Karpas-422 (cell line): ENCODE data around the gene KIF22. TPM values are rescaled to one million over a fixed set of nuclear protein-coding genes. Genes with fewer than 3 reads are reported as not detected.

ENCODE experiments used
- DNase-seq: peaks from one replicate; pipeline ENCODE4 v3.0.0-alpha.2; 2015
- H2AFZ ChIP-seq: fragments of 200-600 bp; sonication (generic); 2 replicates; pipeline ENCODE4 v1.6.1; 2014; ENCODE audit warnings: antibody characterized with exemption, low read length, mixed read lengths
- H3K27ac ChIP-seq: fragments of 200-600 bp; sonication (generic); 2 replicates; pipeline ENCODE4 v1.5.1; 2014; ENCODE audit warnings: mild to moderate bottlenecking, low read length, moderate library complexity
- H3K27me3 ChIP-seq: fragments of 200-600 bp; sonication (generic); 2 replicates; pipeline ENCODE4 v1.6.1; 2014; ENCODE audit warnings: low read length, mixed read lengths
- H3K36me3 ChIP-seq: fragments of 200-600 bp; sonication (generic); 2 replicates; pipeline ENCODE4 v1.6.1; 2014; ENCODE audit warnings: low read length, mixed read lengths; ENCODE audit not compliant: insufficient read depth
- H3K4me1 ChIP-seq: fragments of 200-600 bp; sonication (generic); 2 replicates; pipeline ENCODE4 v1.6.1; 2014; ENCODE audit warnings: mild to moderate bottlenecking, low read length, mixed read lengths
- H3K4me2 ChIP-seq: fragments of 200-600 bp; sonication (generic); 2 replicates; pipeline ENCODE4 v1.6.1; 2014; ENCODE audit warnings: low read length, low read depth, mild to moderate bottlenecking; ENCODE audit not compliant: poor library complexity, severe bottlenecking
- H3K4me3 ChIP-seq: fragments of 200-600 bp; sonication (generic); 2 replicates; pipeline ENCODE4 v1.5.1; 2014; ENCODE audit warnings: mild to moderate bottlenecking, antibody characterized with exemption, low read length, mixed read lengths
- H3K79me2 ChIP-seq: fragments of 200-600 bp; sonication (generic); 2 replicates; pipeline ENCODE4 v1.6.1; 2014; ENCODE audit warnings: mild to moderate bottlenecking, low read length, mixed read lengths
- H3K9ac ChIP-seq: fragments of 200-600 bp; sonication (generic); 2 replicates; pipeline ENCODE4 v1.6.0; 2014; ENCODE audit warnings: low read length
- H3K9me2 ChIP-seq: fragments of 200-600 bp; sonication (generic), shearing (Covaris generic); replicated peaks from 2 replicates; pipeline ENCODE4 v1.6.0; 2014; ENCODE audit warnings: mild to moderate bottlenecking, low read length, moderate library complexity; ENCODE audit not compliant: insufficient read depth
- H3K9me3 ChIP-seq: fragments of 300-700, 200-600 bp; sonication (generic); 2 replicates; pipeline ENCODE4 v1.6.1; 2014; ENCODE audit warnings: low read length, mixed read lengths
- H4K20me1 ChIP-seq: fragments of 200-600 bp; sonication (generic); 2 replicates; pipeline ENCODE4 v1.6.1; 2014; ENCODE audit warnings: mild to moderate bottlenecking, antibody characterized with exemption, low read length, low read depth; ENCODE audit not compliant: insufficient read depth
- total RNA-seq: library from RNA; depleted of rRNA; stranded (reverse); fragments of >200 nt; shearing (Covaris generic); gene quantifications from 2 replicates; pipeline ENCODE4 v1.2.3, GENCODE V29; 2014; ENCODE audit warnings: low replicate concordance

Gene KIF22
- total RNA-seq, 1 experiment from 2014 or later: 75.4 TPM

- Histone ChIP-seq H3K9me3 (no peaks in the 10 kb centered on the region), H3K9me2 (no peaks in the 10 kb centered on the region), H3K79me2 (peaks cover 25% of the 10 kb centered on the region), H3K4me2 (peak overlapping the region; percentile 80), H3K36me3 (peaks cover 23% of the 10 kb centered on the region), H3K4me1 (peaks cover 73% of the 10 kb centered on the region), H2AFZ (no peak overlapping the region), H3K27ac (peak overlapping the region; percentile 91; the same call in 1 of the 2 replicates), H3K27me3 (no peaks in the 10 kb centered on the region), H3K4me3 (peak overlapping the region; percentile 75; the same call in 1 of the 2 replicates), H4K20me1 (peaks cover 20% of the 10 kb centered on the region), H3K9ac (peak overlapping the region; percentile 96)
- no peak for DNase-seq
Measured at GRCh38 chr16:29809031-29809747, 18.6 kb downstream of the KIF22 start.

DNA sequence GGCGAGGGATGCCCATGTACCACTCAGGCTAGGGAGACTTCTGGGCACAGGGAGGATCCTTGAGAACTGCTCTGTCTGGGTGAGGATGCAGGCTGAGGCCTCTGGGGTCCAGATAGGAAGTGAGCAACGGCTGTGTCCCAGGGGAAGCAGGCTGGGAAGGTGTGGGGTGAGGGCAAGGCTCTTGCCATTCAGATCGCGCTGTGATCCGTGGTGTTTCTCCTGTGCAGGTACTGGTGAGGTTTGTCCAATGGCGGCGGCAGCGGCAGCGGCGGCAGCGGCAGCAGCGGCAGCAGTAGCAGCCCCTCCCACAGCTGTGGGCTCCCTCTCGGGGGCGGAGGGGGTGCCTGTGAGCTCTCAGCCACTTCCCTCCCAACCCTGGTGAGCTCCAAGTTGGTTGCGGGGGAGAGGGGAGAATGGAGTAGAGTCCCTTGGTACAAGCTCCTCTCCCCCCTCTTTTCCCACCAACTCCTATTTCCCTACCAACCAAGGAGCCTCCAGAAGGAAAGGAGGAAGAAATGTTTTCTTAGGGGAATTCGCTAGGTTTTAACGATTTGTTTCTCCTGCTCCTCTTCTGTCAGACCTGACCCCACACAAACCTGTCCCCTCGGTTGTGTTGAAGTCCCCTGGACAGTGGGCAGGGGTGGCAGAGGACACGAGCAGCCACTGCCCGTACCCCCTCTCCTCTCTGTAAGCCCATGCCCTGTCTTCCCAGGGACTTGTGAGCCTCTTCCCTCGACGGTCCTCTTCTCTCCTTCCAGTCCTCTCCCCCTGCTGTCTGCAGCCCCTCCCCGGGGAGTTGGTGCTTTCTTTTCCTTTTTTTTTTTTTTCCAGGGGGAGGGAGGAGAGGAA is 19.5 kb downstream of the KIF22 start:
- peaks cover 20% of the 10 kb centered on the region for H4K20me1 ChIP-seq
- H3K9me2 ChIP-seq: no peaks in the 10 kb centered on the region
- H3K36me3 ChIP-seq: peaks cover 23% of the 10 kb centered on the region
- DNase-seq: peak; percentile 62
- H3K4me2 ChIP-seq: peak overlapping the region; percentile 80
- no peaks in the 10 kb centered on the region for H3K9me3 ChIP-seq
- H3K4me3 ChIP-seq: peak overlapping the region; percentile 75; the same call in 1 of the 2 replicates
- H3K27ac ChIP-seq: peak overlapping the region; percentile 57
- peaks cover 25% of the 10 kb centered on the region for H3K79me2 ChIP-seq
- H3K27me3 ChIP-seq: no peaks in the 10 kb centered on the region
- no peak overlapping the region for H2AFZ ChIP-seq
- H3K9ac ChIP-seq: peak overlapping the region; percentile 96
- peaks cover 73% of the 10 kb centered on the region for H3K4me1 ChIP-seq

DNA sequence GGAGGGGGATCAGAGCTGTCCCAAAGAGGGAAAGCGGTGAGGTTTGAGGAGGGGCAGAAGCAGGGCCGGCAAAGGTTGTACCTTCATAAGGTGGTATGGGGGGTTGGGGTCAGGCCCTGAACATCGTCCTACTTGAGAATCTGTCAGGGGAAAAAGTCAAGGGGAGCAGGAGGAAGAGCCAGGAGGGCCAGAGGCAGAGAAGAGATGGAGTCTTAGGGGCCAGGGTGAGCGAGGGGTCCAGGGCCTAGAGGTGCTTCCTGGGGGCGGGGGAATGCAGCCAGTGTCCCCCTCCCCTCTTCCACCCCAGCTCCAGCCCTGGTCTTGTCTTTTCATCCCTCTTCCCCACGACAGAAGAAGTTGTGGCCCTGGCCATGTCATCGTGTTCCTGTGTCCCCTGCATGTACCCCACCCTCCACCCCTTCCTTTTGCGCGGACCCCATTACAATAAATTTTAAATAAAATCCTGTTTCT is 20.2 kb downstream of the KIF22 start:
- Histone ChIP-seq H3K4me1 (peaks cover 77% of the 10 kb centered on the region), H3K9me2 (no peaks in the 10 kb centered on the region), H3K4me2 (peak overlapping the region; percentile 80), H4K20me1 (peaks cover 20% of the 10 kb centered on the region), H2AFZ (no peak overlapping the region), H3K9me3 (no peaks in the 10 kb centered on the region), H3K36me3 (peaks cover 23% of the 10 kb centered on the region), H3K27me3 (no peaks in the 10 kb centered on the region), H3K79me2 (peaks cover 25% of the 10 kb centered on the region), H3K4me3 (peak overlapping the region; percentile 75; the same call in 1 of the 2 replicates), H3K9ac (peak overlapping the region; percentile 96), H3K27ac (peak overlapping the region; percentile 57)
- peak; percentile 61 for DNase-seq

GRCh38 chr16:29811170-29811895 is 20.8 kb downstream of the KIF22 start:
- Histone ChIP-seq H3K4me3 (peak overlapping the region; percentile 75; the same call in 1 of the 2 replicates), H3K36me3 (peaks cover 23% of the 10 kb centered on the region), H3K4me1 (peaks cover 77% of the 10 kb centered on the region), H3K27ac (peak overlapping the region; percentile 57), H3K9ac (peak overlapping the region; percentile 96), H3K27me3 (no peaks in the 10 kb centered on the region), H2AFZ (no peak overlapping the region), H4K20me1 (peaks cover 20% of the 10 kb centered on the region), H3K9me2 (no peaks in the 10 kb centered on the region), H3K79me2 (peaks cover 25% of the 10 kb centered on the region), H3K4me2 (peak overlapping the region; percentile 80), H3K9me3 (no peaks in the 10 kb centered on the region)
- DNase-seq: peak; percentile 93

DNA sequence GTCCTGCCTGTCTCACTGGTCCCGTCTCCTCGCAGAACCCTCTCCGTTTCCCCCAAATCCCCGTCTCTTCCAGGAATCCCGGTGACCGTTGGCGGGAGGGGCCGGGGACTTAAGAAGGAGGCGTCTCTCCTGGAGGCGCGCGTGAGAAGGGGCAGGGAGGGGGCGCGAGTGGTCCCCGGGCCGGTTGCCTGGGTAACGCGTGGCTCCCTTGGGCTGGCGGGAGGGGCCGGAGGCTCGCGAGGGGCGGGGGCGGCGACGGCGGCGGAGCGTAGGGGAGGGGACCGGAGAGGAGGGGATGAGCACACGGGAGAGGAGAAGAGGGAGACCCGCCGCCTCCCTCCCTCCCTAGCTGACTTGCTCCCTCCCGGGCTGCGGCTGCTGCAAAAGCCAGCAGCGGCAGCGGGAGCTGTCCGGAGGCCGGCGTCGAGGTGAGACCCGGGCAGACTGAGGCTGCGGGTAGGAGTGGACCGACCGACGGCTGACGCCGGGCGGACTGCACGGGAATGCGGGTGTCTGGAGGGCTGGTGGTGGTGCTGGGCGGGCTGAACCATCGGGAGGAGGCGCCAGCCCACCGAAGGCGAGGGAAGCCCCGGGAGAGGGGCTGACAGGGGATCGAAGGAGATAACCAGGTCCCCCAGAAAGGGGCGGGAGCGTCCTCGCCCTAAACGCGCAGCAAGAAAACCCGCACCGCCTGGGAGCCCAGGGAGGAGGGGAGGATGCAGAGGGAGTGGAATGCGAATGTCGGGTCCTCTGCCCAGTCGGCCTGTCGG is 21.5 kb downstream of the KIF22 start, which contains the start of gene PRRT2:
Gene PRRT2 (plus strand): TSS at position 298 of the 770 bp plus-strand sequence. CDS start 862 bp downstream, outside the sequence.
- no peak within 1 kb of the TSS for H2AFZ ChIP-seq
- H3K4me2 ChIP-seq: peak within 1 kb of the TSS; percentile 80
- H3K36me3 ChIP-seq: peaks cover 23% of the 10 kb centered on the region
- peak; percentile 76 for DNase-seq
- no peaks in the 10 kb centered on the region for H3K9me3 ChIP-seq
- peaks cover 78% of the 10 kb centered on the region for H3K4me1 ChIP-seq
- peak within 1 kb of the TSS; percentile 96 for H3K9ac ChIP-seq
- H3K4me3 ChIP-seq: peak within 1 kb of the TSS; percentile 75; the same call in 1 of the 2 replicates
- H3K27me3 ChIP-seq: no peaks in the 10 kb centered on the region
- peaks cover 32% of the 10 kb centered on the region for H3K79me2 ChIP-seq
- peak within 1 kb of the TSS; percentile 57 for H3K27ac ChIP-seq
- H3K9me2 ChIP-seq: no peaks in the 10 kb centered on the region
- peaks cover 20% of the 10 kb centered on the region for H4K20me1 ChIP-seq

GRCh38 chr16:29812754-29813643 is 22.4 kb downstream of the KIF22 start:
- peaks cover 24% of the 10 kb centered on the region for H3K36me3 ChIP-seq
- H3K27ac ChIP-seq: peak overlapping the region; percentile 11
- H2AFZ ChIP-seq: no peak overlapping the region
- H3K27me3 ChIP-seq: no peaks in the 10 kb centered on the region
- H4K20me1 ChIP-seq: peaks cover 20% of the 10 kb centered on the region
- H3K4me1 ChIP-seq: peaks cover 80% of the 10 kb centered on the region
- no peaks in the 10 kb centered on the region for H3K9me3 ChIP-seq
- H3K9me2 ChIP-seq: no peaks in the 10 kb centered on the region
- peak overlapping the region; percentile 87 for H3K9ac ChIP-seq
- H3K4me3 ChIP-seq: no peak overlapping the region
- H3K4me2 ChIP-seq: no peak overlapping the region
- no peak for DNase-seq
- peaks cover 24% of the 10 kb centered on the region for H3K79me2 ChIP-seq
